ENCODE data around the gene PPM1D. TPM values are rescaled to one million over a fixed set of nuclear protein-coding genes. Genes with fewer than 3 reads are reported as not detected.
"Not testable (repeated sequence)": the region's sequence is repeated elsewhere in the genome, so short reads cannot be mapped to it uniquely, and the experiment has no call there.

The PPM1D gene
- total RNA-seq, 2 donors from 2014 or later: 10.4 to 18.9 TPM

DNA sequence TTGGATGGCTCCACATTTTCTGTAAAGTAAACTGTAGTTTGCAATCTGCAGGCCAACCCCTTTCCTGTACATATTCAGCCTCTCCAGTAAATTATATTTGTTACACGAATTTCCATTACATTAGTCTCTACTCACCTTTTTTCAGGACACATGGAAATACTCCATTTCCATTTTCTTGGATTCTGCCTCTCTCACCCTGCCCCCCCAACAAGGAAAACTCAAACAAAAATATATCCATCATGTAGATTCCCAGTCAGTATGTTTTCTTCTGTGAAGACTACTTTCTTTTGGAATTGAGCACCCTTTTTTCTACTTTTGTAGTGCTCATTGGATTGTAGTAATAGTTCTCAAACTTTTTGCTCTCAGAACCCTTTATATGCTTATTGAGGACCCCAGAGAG is 2.9 kb downstream of the PPM1D start:
- 12% methylated on average over 1 of the region's 1 CpG for WGBS
- Histone ChIP-seq H3K4me1 (replicated peaks) (no peaks in the 10 kb centered on the region), H3K27me3 (replicated peaks; ENCODE audit: insufficient read depth) (no peaks in the 10 kb centered on the region), H3K27ac (no peak overlapping the region), H3K36me3 (no peaks in the 10 kb centered on the region), H3K4me3 (peak overlapping the region in 1 of 2 donors; percentile 86), H3K9me3 (no peaks in the 10 kb centered on the region)
- DNase-seq (ENCODE audit: low spot score): no peak
- TF ChIP-seq POLR2A (IDR thresholded peaks at IDR 0.05): no peak
- TF ChIP-seq POLR2AphosphoS5 (IDR thresholded peaks at IDR 0.05): no peak
- TF ChIP-seq, protein P1, sequence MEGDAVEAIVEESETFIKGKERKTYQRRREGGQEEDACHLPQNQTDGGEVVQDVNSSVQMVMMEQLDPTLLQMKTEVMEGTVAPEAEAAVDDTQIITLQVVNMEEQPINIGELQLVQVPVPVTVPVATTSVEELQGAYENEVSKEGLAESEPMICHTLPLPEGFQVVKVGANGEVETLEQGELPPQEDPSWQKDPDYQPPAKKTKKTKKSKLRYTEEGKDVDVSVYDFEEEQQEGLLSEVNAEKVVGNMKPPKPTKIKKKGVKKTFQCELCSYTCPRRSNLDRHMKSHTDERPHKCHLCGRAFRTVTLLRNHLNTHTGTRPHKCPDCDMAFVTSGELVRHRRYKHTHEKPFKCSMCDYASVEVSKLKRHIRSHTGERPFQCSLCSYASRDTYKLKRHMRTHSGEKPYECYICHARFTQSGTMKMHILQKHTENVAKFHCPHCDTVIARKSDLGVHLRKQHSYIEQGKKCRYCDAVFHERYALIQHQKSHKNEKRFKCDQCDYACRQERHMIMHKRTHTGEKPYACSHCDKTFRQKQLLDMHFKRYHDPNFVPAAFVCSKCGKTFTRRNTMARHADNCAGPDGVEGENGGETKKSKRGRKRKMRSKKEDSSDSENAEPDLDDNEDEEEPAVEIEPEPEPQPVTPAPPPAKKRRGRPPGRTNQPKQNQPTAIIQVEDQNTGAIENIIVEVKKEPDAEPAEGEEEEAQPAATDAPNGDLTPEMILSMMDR (IDR thresholded peaks at IDR 0.05): no peak
- intact Hi-C loops (cut with DNase I): no loop called here

DNA sequence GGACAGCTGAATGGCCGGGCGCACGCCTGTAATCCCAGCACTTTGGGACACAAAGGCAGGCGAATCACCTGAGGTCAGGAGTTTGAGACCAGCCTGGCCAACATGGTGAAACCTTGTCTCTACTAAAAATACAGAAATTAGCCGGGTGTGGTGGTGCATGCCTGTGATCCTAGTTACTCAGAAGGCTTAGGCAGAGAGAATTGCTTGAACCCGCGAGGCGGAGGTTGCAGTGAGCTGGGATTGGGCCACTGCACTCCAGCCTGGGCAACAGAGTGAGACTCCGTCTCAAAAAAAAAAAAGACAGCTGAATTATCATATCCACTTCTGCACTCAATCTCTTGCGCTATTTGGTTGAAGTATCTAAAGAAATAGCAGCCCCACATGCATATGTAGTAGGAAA is 3.5 kb downstream of the PPM1D start:
- H3K9me3 ChIP-seq; intact Hi-C loops (cut with DNase I); H3K27me3 ChIP-seq (replicated peaks; ENCODE audit: insufficient read depth); H3K27ac ChIP-seq; DNase-seq (ENCODE audit: low spot score); H3K4me1 ChIP-seq (replicated peaks); H3K36me3 ChIP-seq; H3K4me3 ChIP-seq: not testable (repeated sequence)
- 92% methylated on average over 10 of the region's 10 CpGs for WGBS

DNA sequence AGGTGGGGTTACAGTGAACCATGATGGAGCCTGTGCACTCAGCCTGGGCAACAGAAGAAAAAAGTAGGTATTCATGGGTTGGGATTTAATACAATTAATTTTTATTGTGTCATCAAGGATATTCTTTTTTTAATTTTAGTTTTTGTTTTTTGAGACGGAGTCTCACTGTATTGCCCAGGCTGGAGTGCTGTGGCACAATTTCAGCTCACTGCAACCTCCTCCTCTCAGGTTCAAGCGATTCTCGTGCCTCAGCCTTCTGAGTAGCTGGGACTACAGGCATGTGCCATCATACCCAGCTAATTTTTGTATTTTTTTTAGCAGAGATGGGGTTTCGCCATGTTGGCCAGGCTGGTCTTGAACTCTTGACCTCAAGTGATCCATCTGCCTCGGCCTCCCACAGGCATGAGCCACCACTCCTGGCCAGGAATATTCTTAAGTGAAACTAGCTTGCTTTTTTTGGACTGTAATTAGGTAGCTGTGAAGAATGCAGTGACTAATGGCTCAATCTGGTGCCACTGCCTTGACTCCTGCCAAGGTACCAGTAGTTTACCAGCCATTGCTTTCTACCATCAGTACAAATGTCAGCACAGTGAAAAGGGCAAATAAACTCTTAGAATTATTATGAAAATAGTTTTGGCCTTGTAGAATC is 4.8 kb downstream of the PPM1D start:
- WGBS: 93% methylated on average over 5 of the region's 5 CpGs
- Histone ChIP-seq H3K27ac (no peak overlapping the region), H3K27me3 (replicated peaks; ENCODE audit: insufficient read depth) (no peaks in the 10 kb centered on the region), H3K9me3 (no peaks in the 10 kb centered on the region), H3K36me3 (no peaks in the 10 kb centered on the region), H3K4me3 (no peak overlapping the region), H3K4me1 (replicated peaks) (no peaks in the 10 kb centered on the region)
- TF ChIP-seq POLR2A (IDR thresholded peaks at IDR 0.05): no peak
- TF ChIP-seq POLR2AphosphoS5 (IDR thresholded peaks at IDR 0.05): no peak
- TF ChIP-seq, protein P1 (IDR thresholded peaks at IDR 0.05): no peak
- DNase-seq (ENCODE audit: low spot score): no peak
- intact Hi-C loops (cut with DNase I): no loop called here

DNA sequence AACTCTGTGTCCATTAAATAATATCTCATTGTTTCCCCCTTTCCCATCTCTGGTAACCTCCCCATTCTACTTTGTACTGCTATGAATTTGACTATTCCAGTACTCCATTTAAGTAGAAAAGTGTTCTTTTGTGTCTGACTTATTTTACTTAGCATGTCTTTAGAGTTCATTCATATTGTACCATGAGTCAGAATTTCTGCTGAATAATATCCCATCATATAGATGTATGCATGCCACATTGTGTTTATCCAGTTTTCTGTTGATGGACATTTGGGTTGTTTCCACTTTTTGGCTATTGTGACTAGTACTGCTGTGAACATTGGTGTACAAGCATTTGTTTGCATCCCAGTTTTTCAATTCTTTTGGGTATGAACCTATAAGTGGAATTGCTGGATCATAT is 6.0 kb downstream of the PPM1D start:
- no peak for DNase-seq (ENCODE audit: low spot score)
- TF ChIP-seq POLR2AphosphoS5 (IDR thresholded peaks at IDR 0.05) (no peak), POLR2A (IDR thresholded peaks at IDR 0.05) (no peak)
- TF ChIP-seq, protein P1 (IDR thresholded peaks at IDR 0.05): no peak
- Histone ChIP-seq H3K4me3 (no peak overlapping the region), H3K4me1 (replicated peaks) (no peaks in the 10 kb centered on the region), H3K9me3 (no peaks in the 10 kb centered on the region), H3K27me3 (replicated peaks; ENCODE audit: insufficient read depth) (no peaks in the 10 kb centered on the region), H3K36me3 (no peaks in the 10 kb centered on the region), H3K27ac (no peak overlapping the region)
- intact Hi-C loops (cut with DNase I): no loop called here

DNA sequence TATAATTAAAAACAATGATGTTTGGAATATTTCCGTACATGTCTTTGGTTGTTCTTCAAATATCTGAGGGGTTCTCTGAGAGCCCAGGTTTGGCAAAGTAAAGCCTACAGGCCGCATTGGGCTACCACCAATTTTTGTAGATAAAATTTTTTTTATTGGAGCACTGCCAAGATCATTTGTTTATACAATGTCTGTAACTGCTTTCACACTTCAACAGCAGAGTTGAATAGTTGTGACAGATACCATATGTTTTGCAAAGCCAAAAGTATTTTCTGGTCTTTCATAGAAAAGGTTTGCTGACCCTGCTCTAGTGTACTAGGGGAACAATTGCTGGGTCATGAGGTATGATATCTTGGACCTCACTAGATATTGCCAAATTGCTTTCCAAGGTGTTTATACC is 10.5 kb downstream of the PPM1D start:
- DNase-seq (ENCODE audit: low spot score): no peak
- Histone ChIP-seq H3K9me3 (no peaks in the 10 kb centered on the region), H3K36me3 (no peaks in the 10 kb centered on the region), H3K27me3 (replicated peaks; ENCODE audit: insufficient read depth) (no peaks in the 10 kb centered on the region), H3K27ac (no peak overlapping the region), H3K4me3 (no peak overlapping the region), H3K4me1 (replicated peaks) (no peaks in the 10 kb centered on the region)
- WGBS: 73% methylated on average over 2 of the region's 2 CpGs
- intact Hi-C loops (cut with DNase I): no loop called here
- TF ChIP-seq, protein P1 (IDR thresholded peaks at IDR 0.05): no peak
- TF ChIP-seq POLR2AphosphoS5 (IDR thresholded peaks at IDR 0.05): no peak
- no peak for TF ChIP-seq POLR2A (IDR thresholded peaks at IDR 0.05)

DNA sequence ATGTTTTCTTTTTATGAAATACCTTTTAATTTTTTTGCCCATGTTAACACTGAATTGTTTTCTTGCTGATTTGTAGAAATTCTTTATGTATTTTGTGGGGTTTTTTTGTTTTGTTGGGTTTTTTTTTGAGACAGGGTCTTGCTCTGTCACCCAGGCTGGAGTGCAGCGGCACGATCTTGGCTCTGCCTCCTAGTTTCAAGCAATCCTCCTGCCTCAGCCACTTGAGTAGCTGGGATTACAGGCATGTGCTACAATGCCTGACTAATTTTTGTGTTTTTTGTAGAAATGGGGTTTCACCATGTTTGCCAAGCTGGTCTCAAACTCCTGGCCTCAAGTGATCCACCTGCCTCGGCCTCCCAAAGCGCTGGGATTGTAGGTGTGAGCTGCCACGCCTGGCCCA is 11.3 kb downstream of the PPM1D start:
- DNase-seq (ENCODE audit: low spot score); H3K9me3 ChIP-seq; H3K4me1 ChIP-seq (replicated peaks); intact Hi-C loops (cut with DNase I); H3K27me3 ChIP-seq (replicated peaks; ENCODE audit: insufficient read depth); H3K36me3 ChIP-seq; H3K4me3 ChIP-seq; H3K27ac ChIP-seq: not testable (repeated sequence)
- 98% methylated on average over 5 of the region's 5 CpGs for WGBS

All from prostate gland (tissue), 2 donors.